K562 (cell line): ENCODE results near the gene PHETA1. TPM values are rescaled to one million over a fixed set of nuclear protein-coding genes. Genes with fewer than 3 reads are reported as not detected.

Source experiments
- BRD9 ChIP-seq: fragments of 450-650 bp; IDR thresholded peaks from 2 replicates; pipeline ENCODE4 v1.6.1; 2018; ENCODE audit warnings: low read depth; ENCODE audit not compliant: partially characterized antibody
- CREM ChIP-seq: IDR thresholded peaks from 2 replicates; pipeline ENCODE4 v1.6.1; 2014; ENCODE audit warnings: antibody characterized with exemption, low read depth
- EGR1 ChIP-seq: fragments of 450-650 bp; conservative IDR thresholded peaks from 2 replicates; pipeline ENCODE4 v1.6.1; 2017; ENCODE audit warnings: mild to moderate bottlenecking
- EHMT2 ChIP-seq: fragments of 450-650 bp; IDR thresholded peaks from 2 replicates; pipeline ENCODE4 v1.6.1; 2018; ENCODE audit warnings: antibody characterized with exemption
- ELK3 ChIP-seq: fragments of 450-650 bp; formaldehyde crosslinking; IDR thresholded peaks from 2 replicates; pipeline ENCODE4 v1.4.0; 2020; ENCODE audit warnings: mild to moderate bottlenecking
- EP300 ChIP-seq: IDR thresholded peaks from 2 replicates; pipeline ENCODE4 v1.6.1; 2012; ENCODE audit warnings: low read length, improper control_type of control experiment
- FOSL1 ChIP-seq: fragments of 200-800 bp; sonication (Bioruptor generic); conservative IDR thresholded peaks from 2 replicates; pipeline ENCODE4 v1.6.1; 2016; ENCODE audit warnings: missing genetic modification characterization, missing compliant biosample characterization
- FOXP4 ChIP-seq: sonication (generic); formaldehyde crosslinking; IDR thresholded peaks from 2 replicates; pipeline ENCODE4 v1.8.0; 2022; ENCODE audit warnings: mild to moderate bottlenecking, missing genetic modification reagents, borderline replicate concordance
- GABPA ChIP-seq: fragments of 200-800 bp; sonication (Bioruptor generic); conservative IDR thresholded peaks from 2 replicates; pipeline ENCODE4 v1.6.1; 2016; ENCODE audit warnings: low read depth, missing genetic modification characterization, missing compliant biosample characterization
- ILF3 ChIP-seq: fragments of 450-650 bp; IDR thresholded peaks from 2 replicates; pipeline ENCODE4 v1.6.1; 2018; ENCODE audit warnings: antibody characterized with exemption, mild to moderate bottlenecking, moderate library complexity, borderline replicate concordance
- MAFG ChIP-seq: fragments of 450-650 bp; conservative IDR thresholded peaks from 2 replicates; pipeline ENCODE4 v1.6.1; 2016; ENCODE audit warnings: missing genetic modification characterization, missing compliant biosample characterization
- MCM3 ChIP-seq: fragments of 450-650 bp; IDR thresholded peaks from 2 replicates; pipeline ENCODE4 v1.6.1; 2016
- NCOA6 ChIP-seq: fragments of 450-650 bp; IDR thresholded peaks from 2 replicates; pipeline ENCODE4 v1.6.1; 2017; ENCODE audit warnings: mild to moderate bottlenecking
- PPARD ChIP-seq: fragments of 250-450 bp; sonication (Bioruptor Pico); IDR thresholded peaks from 2 replicates; pipeline ENCODE4 v1.8.0; 2022; ENCODE audit warnings: inconsistent platforms, mild to moderate bottlenecking, moderate library complexity
- ZHX1 ChIP-seq: fragments of 150-350 bp; conservative IDR thresholded peaks from 2 replicates; pipeline ENCODE4 v1.6.1; 2014; ENCODE audit warnings: low read length
- ZNF184 ChIP-seq: sonication (generic); formaldehyde crosslinking; IDR thresholded peaks from 2 replicates; pipeline ENCODE4 v1.5.0; 2020; ENCODE audit warnings: missing genetic modification reagents
- ZNF311 ChIP-seq: fragments of 250-450 bp; sonication (Bioruptor Pico); IDR thresholded peaks from 2 replicates; pipeline ENCODE4 v1.4.0; 2020; ENCODE audit warnings: mild to moderate bottlenecking, moderate library complexity
- ZNF586 ChIP-seq: fragments of 450-650 bp; formaldehyde crosslinking; conservative IDR thresholded peaks from 2 replicates; pipeline ENCODE4 v1.4.0; 2020; ENCODE audit warnings: mild to moderate bottlenecking, moderate library complexity
- polyA plus RNA-seq, 8 experiments: library from polyadenylated mRNA; depleted of rRNA in 4 of 8; stranded (reverse) in 5 of 8; unstranded in 3 of 8; fragments of >200 nt; fragmentation: Nextera tagmentation in 2 of 8; fragmentation: Illumina TruSeq in 1 of 8; extraction: Ambion mirVana in 2 of 8; extraction: Trizol in 1 of 8; gene quantifications; 2 replicates each; pipeline versions ENCODE4 v1.2.1 to v1.2.3, GENCODE V29; 2011 to 2014; ENCODE audit warnings: inconsistent platforms in 1 of 8, missing spikeins in 1 of 8
- total RNA-seq, 7 experiments: library from RNA; depleted of rRNA in 6 of 7; stranded (reverse); fragments of >200 nt in 6 of 7; fragmentation: Illumina TruSeq in 2 of 7; extraction: Trizol in 2 of 7; gene quantifications; 2 replicates each; pipeline versions ENCODE4 v1.2.1 to v1.2.3, GENCODE V29; 2011 to 2021; ENCODE audit warnings: low replicate concordance in 1 of 7
- TF ChIP-seq, protein P1 (sequence below): fragments of 450-650 bp; IDR thresholded peaks from 2 replicates; pipeline ENCODE4 v1.6.1; 2017; ENCODE audit warnings: antibody characterized with exemption, mild to moderate bottlenecking

PHETA1 gene
- total and polyA plus RNA-seq, 9 of the 15 experiments (the other 6 are each of a cell fraction or from before 2014, with no cell fraction given): 0.03 to 12.4 (median 3.0) TPM

DNA sequence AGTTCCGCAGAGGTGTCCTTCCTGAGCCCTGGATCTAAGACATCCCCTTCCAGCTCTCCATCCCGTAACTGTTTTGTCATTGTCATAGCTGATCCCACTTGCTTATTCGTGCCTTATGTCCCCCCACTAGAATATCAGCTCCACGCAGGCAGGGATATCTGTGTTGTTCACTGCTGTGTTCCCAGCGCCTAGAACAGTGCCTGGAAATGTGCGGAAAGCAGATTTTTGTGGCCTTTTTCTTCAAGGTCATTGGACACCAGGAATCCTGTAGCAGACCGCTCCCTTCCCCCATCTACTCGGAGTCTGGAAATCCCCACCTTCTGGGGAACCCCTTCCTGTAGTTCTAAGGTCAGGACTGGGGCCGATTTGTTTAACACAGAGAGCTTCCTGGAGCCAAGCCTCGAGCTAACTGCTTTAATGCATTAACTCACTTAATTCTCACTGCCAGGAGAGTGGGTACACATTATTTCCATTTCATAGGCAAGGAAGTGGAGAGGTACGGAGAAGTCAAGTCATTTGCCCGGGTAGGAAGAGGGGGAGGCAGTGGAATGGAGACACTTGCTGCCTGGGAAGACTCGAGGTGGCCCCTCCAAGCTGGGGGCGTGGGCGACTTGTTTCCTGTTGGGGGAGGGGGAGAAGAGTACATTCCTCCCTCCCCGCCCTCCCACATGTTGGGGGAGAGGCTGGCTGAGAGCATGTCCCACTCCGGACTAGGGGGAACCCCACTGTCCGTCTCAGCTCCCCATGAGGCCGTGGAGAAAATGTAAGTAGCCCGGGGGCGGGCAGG, 35.7 kb upstream of the PHETA1 start (continued):
- TF ChIP-seq FOXP4 (CRISPR knock-in tag): no peak
- no peak; the same call in 1 of the 2 replicates for TF ChIP-seq NCOA6
- no peak for TF ChIP-seq ZNF184 (CRISPR knock-in tag)
- TF ChIP-seq, protein P1, sequence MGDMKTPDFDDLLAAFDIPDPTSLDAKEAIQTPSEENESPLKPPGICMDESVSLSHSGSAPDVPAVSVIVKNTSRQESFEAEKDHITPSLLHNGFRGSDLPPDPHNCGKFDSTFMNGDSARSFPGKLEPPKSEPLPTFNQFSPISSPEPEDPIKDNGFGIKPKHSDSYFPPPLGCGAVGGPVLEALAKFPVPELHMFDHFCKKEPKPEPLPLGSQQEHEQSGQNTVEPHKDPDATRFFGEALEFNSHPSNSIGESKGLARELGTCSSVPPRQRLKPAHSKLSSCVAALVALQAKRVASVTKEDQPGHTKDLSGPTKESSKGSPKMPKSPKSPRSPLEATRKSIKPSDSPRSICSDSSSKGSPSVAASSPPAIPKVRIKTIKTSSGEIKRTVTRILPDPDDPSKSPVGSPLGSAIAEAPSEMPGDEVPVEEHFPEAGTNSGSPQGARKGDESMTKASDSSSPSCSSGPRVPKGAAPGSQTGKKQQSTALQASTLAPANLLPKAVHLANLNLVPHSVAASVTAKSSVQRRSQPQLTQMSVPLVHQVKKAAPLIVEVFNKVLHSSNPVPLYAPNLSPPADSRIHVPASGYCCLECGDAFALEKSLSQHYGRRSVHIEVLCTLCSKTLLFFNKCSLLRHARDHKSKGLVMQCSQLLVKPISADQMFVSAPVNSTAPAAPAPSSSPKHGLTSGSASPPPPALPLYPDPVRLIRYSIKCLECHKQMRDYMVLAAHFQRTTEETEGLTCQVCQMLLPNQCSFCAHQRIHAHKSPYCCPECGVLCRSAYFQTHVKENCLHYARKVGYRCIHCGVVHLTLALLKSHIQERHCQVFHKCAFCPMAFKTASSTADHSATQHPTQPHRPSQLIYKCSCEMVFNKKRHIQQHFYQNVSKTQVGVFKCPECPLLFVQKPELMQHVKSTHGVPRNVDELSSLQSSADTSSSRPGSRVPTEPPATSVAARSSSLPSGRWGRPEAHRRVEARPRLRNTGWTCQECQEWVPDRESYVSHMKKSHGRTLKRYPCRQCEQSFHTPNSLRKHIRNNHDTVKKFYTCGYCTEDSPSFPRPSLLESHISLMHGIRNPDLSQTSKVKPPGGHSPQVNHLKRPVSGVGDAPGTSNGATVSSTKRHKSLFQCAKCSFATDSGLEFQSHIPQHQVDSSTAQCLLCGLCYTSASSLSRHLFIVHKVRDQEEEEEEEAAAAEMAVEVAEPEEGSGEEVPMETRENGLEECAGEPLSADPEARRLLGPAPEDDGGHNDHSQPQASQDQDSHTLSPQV: peak; percentile 70
- no peak for TF ChIP-seq MAFG (tag)
- no peak for TF ChIP-seq ELK3 (CRISPR knock-in tag)
- TF ChIP-seq EP300: peak; percentile 73; the same call in 1 of the 2 replicates
- no peak for TF ChIP-seq ILF3
- TF ChIP-seq BRD9: no peak
- peak; percentile 98 for TF ChIP-seq EGR1
- TF ChIP-seq FOSL1 (tag): peak; percentile 59; the same call in 1 of the 2 replicates
- 0 out of 2 replicates have a peak, but pooled peaks have one; percentile 48 for TF ChIP-seq ZNF586 (CRISPR knock-in tag)
- TF ChIP-seq EHMT2: 0 out of 2 replicates have a peak, but pooled peaks have one; percentile 13
- no peak for TF ChIP-seq MCM3
- no peak for TF ChIP-seq PPARD
- no peak; the same call in 1 of the 2 replicates for TF ChIP-seq GABPA (tag)
- TF ChIP-seq ZNF311: 0 out of 2 replicates have a peak, but pooled peaks have one; percentile 23
- peak; percentile 55 for TF ChIP-seq CREM
- TF ChIP-seq ZHX1: peak; percentile 7; the same call in 1 of the 2 replicates
